Peyer's patch (tissue), 4 donors: ENCODE measurements around the gene BPTF.

Experiments
- POLR2A ChIP-seq, 2 donors: fragments of 450-650 bp; IDR thresholded peaks; one replicate each; pipeline ENCODE4 v1.5.1; 2017; ENCODE audit warnings: antibody characterized with exemption in 2 of 2, mild to moderate bottlenecking in 2 of 2, moderate library complexity in 2 of 2
- TF ChIP-seq, protein P1 (sequence below), 6 experiments: fragments of 450-650 bp in 4 of 6; fragments of 200-600 bp in 2 of 6; sonication (generic) in 1 of 6; IDR thresholded peaks; one replicate each; pipeline ENCODE4 v1.5.1; 2017 to 2019; ENCODE audit warnings: antibody characterized with exemption in 6 of 6, mild to moderate bottlenecking in 3 of 6, moderate library complexity in 1 of 6

DNA sequence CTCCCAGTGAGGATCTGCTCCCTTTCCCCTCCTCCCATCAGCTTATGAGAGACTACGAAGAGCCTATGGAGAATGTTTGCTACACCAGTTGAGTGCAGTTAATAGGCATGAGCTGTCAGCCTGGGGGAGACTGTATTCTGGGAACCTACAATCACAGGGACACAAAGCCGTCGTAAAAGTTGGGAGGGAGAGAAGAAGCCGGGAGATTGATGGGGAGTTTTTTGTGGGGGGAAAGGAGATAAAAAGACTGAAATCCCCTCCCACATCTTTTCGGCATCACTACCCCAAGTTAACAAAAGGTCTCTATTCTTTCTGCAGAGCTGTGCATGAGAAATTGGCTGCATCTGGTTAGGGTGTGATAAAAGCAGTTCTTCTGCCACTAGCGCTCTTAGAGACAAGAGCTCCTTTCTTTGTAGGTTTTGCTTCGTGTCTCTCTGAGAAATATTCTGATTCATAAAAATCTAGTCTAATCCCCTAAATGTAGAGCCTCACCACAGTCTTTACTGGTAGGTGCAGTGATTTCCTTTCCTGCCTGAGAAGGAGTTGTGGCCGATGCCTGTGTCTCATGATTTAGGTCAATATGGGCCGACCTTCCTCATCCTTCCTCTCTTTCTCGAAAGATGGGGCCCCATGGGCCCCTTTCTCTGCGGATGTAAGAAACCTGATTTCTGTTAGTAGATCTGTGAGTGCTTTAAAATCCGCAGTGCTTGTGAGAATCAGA is 77.4 kb downstream of the BPTF start:
- TF ChIP-seq, protein P1, sequence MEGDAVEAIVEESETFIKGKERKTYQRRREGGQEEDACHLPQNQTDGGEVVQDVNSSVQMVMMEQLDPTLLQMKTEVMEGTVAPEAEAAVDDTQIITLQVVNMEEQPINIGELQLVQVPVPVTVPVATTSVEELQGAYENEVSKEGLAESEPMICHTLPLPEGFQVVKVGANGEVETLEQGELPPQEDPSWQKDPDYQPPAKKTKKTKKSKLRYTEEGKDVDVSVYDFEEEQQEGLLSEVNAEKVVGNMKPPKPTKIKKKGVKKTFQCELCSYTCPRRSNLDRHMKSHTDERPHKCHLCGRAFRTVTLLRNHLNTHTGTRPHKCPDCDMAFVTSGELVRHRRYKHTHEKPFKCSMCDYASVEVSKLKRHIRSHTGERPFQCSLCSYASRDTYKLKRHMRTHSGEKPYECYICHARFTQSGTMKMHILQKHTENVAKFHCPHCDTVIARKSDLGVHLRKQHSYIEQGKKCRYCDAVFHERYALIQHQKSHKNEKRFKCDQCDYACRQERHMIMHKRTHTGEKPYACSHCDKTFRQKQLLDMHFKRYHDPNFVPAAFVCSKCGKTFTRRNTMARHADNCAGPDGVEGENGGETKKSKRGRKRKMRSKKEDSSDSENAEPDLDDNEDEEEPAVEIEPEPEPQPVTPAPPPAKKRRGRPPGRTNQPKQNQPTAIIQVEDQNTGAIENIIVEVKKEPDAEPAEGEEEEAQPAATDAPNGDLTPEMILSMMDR (IDR thresholded peaks at IDR 0.05): no peak
- TF ChIP-seq POLR2A (IDR thresholded peaks at IDR 0.05): no peak
